Nephron (organoid): ENCODE results near the gene PRKCB.

Experiments used
- H3K27ac Mint-ChIP-seq, 3 experiments: 2 replicates each; pipeline ENCODE4 v1.8.0; 2020; ENCODE audit warnings: mixed read lengths in 3 of 3, mild to moderate bottlenecking in 2 of 3, moderate library complexity in 1 of 3
- H3K27me3 Mint-ChIP-seq: 2 replicates; pipeline ENCODE4 v1.8.0; 2021; ENCODE audit warnings: low read depth, mild to moderate bottlenecking, moderate library complexity, mixed read lengths
- H3K36me3 Mint-ChIP-seq: 2 replicates; pipeline ENCODE4 v1.8.0; 2020; ENCODE audit warnings: low read depth, mixed read lengths
- H3K4me1 Mint-ChIP-seq: 2 replicates; pipeline ENCODE4 v1.8.0; 2020; ENCODE audit warnings: mixed read lengths
- H3K4me3 Mint-ChIP-seq, 3 experiments: 2 replicates each; pipeline ENCODE4 v1.8.0; 2020; ENCODE audit warnings: mild to moderate bottlenecking in 3 of 3, mixed read lengths in 3 of 3, moderate library complexity in 2 of 3
- H3K9me3 Mint-ChIP-seq: 2 replicates; pipeline ENCODE4 v1.8.0; 2020; ENCODE audit warnings: mixed read lengths
- TF ChIP-seq, protein P1 (sequence below), 3 experiments: fragments of 200-600 bp; sonication (generic); IDR thresholded peaks; one replicate each; pipeline ENCODE4 v1.5.0; 2021; ENCODE audit warnings: antibody characterized with exemption in 3 of 3; ENCODE audit not compliant: unreplicated experiment in 3 of 3

The PRKCB gene

DNA sequence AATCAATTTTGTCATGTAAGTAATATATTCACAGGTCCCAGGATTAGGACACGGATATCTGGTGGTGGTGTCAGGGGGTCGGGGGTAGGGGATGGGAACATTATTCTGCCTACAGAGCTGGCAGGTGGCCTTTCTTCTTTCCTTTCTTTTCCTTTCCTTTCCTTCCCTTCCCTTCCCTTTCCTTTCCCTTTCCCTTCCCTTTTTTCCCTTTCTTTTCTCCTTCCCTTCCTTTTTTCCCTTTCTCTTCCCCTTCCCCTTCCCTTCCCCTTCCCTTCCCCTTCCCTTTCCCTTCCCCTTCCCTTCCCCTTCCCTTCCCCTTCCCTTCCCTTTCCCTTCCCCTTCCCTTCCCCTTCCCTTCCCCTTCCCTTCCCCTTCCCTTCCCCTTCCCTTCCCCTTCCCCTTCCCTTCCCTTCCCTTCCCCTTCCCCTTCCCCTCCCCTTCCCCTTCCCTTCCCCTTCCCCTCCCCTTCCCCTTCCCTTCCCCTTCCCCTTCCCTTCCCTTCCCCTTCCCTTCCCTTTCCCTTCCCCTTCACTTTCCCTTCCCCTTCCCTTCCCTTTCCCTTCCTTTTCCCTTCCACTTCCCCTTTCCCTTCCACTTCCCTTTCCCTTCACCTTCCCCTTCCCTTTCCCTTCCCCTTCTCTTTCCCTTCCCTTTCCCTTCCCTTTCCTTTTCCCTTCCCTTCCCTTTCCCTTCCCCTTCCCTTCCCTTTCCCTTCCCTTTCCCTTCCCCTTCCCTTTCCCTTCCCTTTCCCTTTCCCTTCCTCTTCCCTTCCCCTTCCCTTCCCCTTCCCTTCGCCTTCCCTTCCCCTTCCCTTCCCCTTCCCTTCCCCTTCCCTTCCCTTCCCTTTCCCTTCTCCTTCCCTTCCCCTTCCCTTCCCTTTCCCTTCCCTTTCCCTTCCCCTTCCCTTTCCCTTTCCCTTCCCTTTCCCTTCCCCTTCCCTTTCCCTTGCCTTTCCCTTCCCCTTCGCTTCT lies 145.9 kb downstream of the PRKCB start:
- TF ChIP-seq, protein P1, sequence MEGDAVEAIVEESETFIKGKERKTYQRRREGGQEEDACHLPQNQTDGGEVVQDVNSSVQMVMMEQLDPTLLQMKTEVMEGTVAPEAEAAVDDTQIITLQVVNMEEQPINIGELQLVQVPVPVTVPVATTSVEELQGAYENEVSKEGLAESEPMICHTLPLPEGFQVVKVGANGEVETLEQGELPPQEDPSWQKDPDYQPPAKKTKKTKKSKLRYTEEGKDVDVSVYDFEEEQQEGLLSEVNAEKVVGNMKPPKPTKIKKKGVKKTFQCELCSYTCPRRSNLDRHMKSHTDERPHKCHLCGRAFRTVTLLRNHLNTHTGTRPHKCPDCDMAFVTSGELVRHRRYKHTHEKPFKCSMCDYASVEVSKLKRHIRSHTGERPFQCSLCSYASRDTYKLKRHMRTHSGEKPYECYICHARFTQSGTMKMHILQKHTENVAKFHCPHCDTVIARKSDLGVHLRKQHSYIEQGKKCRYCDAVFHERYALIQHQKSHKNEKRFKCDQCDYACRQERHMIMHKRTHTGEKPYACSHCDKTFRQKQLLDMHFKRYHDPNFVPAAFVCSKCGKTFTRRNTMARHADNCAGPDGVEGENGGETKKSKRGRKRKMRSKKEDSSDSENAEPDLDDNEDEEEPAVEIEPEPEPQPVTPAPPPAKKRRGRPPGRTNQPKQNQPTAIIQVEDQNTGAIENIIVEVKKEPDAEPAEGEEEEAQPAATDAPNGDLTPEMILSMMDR (IDR thresholded peaks at IDR 0.05; ENCODE audit: unreplicated experiment in 3 of 3), result no peak
- no peaks in the 10 kb centered on the region for H3K36me3 Mint-ChIP-seq
- H3K27me3 Mint-ChIP-seq, result peaks cover 8% of the 10 kb centered on the region
- no peaks in the 10 kb centered on the region for H3K9me3 Mint-ChIP-seq
- H3K4me1 Mint-ChIP-seq, result no peaks in the 10 kb centered on the region
- no peak overlapping the region for H3K27ac Mint-ChIP-seq
- H3K4me3 Mint-ChIP-seq, result no peak overlapping the region

DNA sequence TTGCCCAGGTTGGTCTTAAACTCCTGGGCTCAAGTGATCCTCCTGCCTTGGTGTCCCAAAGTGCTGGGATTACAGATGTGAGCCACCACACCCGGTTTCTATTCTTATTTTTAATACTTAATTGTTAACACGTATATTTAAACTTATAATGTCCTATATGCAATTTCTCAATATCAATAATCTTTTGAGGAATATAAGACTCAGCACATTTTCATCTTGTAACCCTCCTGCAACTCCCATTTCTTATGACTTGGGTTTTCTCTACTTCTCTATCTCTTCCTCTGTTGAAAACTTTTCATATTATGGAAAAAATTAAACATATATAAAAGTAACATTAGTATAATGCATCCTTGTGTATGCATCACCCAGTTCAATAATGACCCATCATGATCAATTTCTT lies 150.7 kb downstream of the PRKCB start:
- Mint-ChIP-seq H3K36me3 (no peaks in the 10 kb centered on the region), H3K9me3 (no peaks in the 10 kb centered on the region), H3K4me3 (no peak overlapping the region), H3K27me3 (peaks cover 11% of the 10 kb centered on the region), H3K27ac (no peak overlapping the region), H3K4me1 (no peaks in the 10 kb centered on the region)
- TF ChIP-seq, protein P1 (IDR thresholded peaks at IDR 0.05; ENCODE audit: unreplicated experiment in 3 of 3), result no peak

DNA sequence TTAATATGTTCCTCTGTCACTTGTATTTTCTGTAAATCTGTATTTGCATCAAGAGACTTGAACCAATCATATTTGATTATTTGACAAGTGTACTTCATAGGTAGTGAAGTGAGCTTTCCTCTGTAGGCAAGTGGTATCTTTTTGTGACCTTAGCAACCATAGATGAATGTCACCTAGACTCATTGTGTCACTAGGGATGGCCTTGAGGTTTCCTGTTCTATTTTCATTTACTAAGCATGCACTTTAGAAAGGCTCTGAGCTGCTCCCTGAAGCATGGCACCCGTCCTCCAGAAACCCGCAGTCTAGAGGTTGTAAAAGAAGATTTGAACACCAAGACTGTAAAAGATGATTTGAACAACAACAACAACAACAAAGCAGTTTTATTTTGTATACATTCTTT lies 151.7 kb downstream of the PRKCB start:
- no peaks in the 10 kb centered on the region for H3K36me3 Mint-ChIP-seq
- H3K9me3 Mint-ChIP-seq, result no peaks in the 10 kb centered on the region
- H3K4me3 Mint-ChIP-seq, result no peak overlapping the region
- no peaks in the 10 kb centered on the region for H3K4me1 Mint-ChIP-seq
- peaks cover 11% of the 10 kb centered on the region for H3K27me3 Mint-ChIP-seq
- TF ChIP-seq, protein P1 (IDR thresholded peaks at IDR 0.05; ENCODE audit: unreplicated experiment in 3 of 3), result no peak
- no peak overlapping the region for H3K27ac Mint-ChIP-seq

- H3K4me1 Mint-ChIP-seq, result no peaks in the 10 kb centered on the region
- H3K36me3 Mint-ChIP-seq, result no peaks in the 10 kb centered on the region
- no peak overlapping the region for H3K27ac Mint-ChIP-seq
- peaks cover 8% of the 10 kb centered on the region for H3K27me3 Mint-ChIP-seq
- TF ChIP-seq, protein P1 (IDR thresholded peaks at IDR 0.05; ENCODE audit: unreplicated experiment in 3 of 3), result no peak
- H3K4me3 Mint-ChIP-seq, result no peak overlapping the region
- H3K9me3 Mint-ChIP-seq, result no peaks in the 10 kb centered on the region
Measured at GRCh38 chr16:23990507-23990906, 154.7 kb downstream of the PRKCB start.

- H3K27ac Mint-ChIP-seq, result no peak overlapping the region
- H3K4me1 Mint-ChIP-seq, result no peaks in the 10 kb centered on the region
- no peaks in the 10 kb centered on the region for H3K36me3 Mint-ChIP-seq
- H3K4me3 Mint-ChIP-seq, result no peak overlapping the region
- H3K27me3 Mint-ChIP-seq, result peaks cover 8% of the 10 kb centered on the region
- H3K9me3 Mint-ChIP-seq, result no peaks in the 10 kb centered on the region
- TF ChIP-seq, protein P1 (IDR thresholded peaks at IDR 0.05; ENCODE audit: unreplicated experiment in 3 of 3), result no peak
Measured at GRCh38 chr16:23991066-23991465, 155.3 kb downstream of the PRKCB start.

DNA sequence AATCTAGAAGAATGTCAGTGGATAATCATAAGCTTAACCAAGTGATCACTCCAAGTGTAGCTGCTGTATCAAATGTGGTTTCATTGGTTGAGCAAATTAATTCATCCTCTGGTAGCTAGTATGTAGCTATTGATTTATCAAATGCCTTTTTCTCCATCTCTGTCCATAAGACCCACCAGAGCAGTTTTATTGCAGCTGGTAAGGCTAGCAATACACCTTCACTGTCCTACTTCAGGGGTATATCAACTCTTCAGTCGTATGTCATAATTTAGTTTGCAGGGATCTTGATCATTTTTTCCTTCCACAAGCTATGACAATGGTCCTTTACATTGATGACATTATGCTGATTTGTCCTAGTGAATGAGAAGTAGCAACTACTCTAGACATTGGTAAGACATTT lies 158.8 kb downstream of the PRKCB start:
- no peak overlapping the region for H3K4me3 Mint-ChIP-seq
- peaks cover 8% of the 10 kb centered on the region for H3K27me3 Mint-ChIP-seq
- no peaks in the 10 kb centered on the region for H3K36me3 Mint-ChIP-seq
- H3K27ac Mint-ChIP-seq, result no peak overlapping the region
- no peaks in the 10 kb centered on the region for H3K4me1 Mint-ChIP-seq
- TF ChIP-seq, protein P1 (IDR thresholded peaks at IDR 0.05; ENCODE audit: unreplicated experiment in 3 of 3), result no peak
- no peaks in the 10 kb centered on the region for H3K9me3 Mint-ChIP-seq
